PC-3 (cell line): Measurements from ENCODE around the gene NT5DC1. TPM values are rescaled to one million over a fixed set of nuclear protein-coding genes. Genes with fewer than 3 reads are reported as not detected.

ENCODE experiments used
- ATAC-seq: fragments of 200-7000 bp; cut with Tn5 transposase; 2 replicates; pipeline ENCODE4 v1.9.1; 2020; ENCODE audit warnings: mild to moderate bottlenecking, moderate library complexity
- BruUV-seq: library from RNA; stranded (reverse); fragments of 400-500 nt; replicated peaks from 2 replicates; lab custom pipeline; 2021; lab: Mats Ljungman, UMichigan
- CTCF ChIA-PET: fragments of 300-600 bp; sonication (Branson Sonifier 250); formaldehyde crosslinking; loops from one replicate; lab custom pipeline; 2022; ENCODE audit warnings: antibody characterized with exemption; lab: Charles Lee
- POLR2A ChIA-PET: fragments of 300-600 bp; sonication (Branson Sonifier 250); formaldehyde crosslinking; loops from one replicate; lab custom pipeline; 2022; ENCODE audit warnings: antibody characterized with exemption; ENCODE audit not compliant: unreplicated experiment; lab: Charles Lee
- DNase-seq: peaks from one replicate; pipeline ENCODE4 v3.0.0-alpha.2; 2015
- H2AFZ ChIP-seq: fragments of 300-600 bp; sonication (generic); 2 replicates; pipeline ENCODE4 v1.6.0; 2016; ENCODE audit warnings: antibody characterized with exemption, low read length
- H3F3A ChIP-seq: fragments of 300-600 bp; sonication (generic); one replicate; pipeline ENCODE4 v1.6.0; 2017; ENCODE audit warnings: antibody characterized with exemption, low read length, control low read depth, mild to moderate bottlenecking; ENCODE audit not compliant: unreplicated experiment
- H3K27ac ChIP-seq: fragments of 300-600 bp; sonication (generic); 2 replicates; pipeline ENCODE4 v1.5.1; 2016; ENCODE audit warnings: mild to moderate bottlenecking, low read length
- H3K27me3 ChIP-seq: fragments of 300-600 bp; sonication (generic); 2 replicates; pipeline ENCODE4 v1.6.1; 2016; ENCODE audit warnings: low read length, mixed read lengths
- H3K36me3 ChIP-seq: fragments of 300-600 bp; sonication (generic); 2 replicates; pipeline ENCODE4 v1.6.1; 2016; ENCODE audit warnings: low read depth, mixed run types, low read length, mixed read lengths
- H3K4me1 ChIP-seq: fragments of 300-600 bp; sonication (generic); 2 replicates; pipeline ENCODE4 v1.5.1; 2016; ENCODE audit warnings: low read length; ENCODE audit not compliant: insufficient read depth
- H3K4me2 ChIP-seq: fragments of 300-600 bp; sonication (generic); 2 replicates; pipeline ENCODE4 v1.6.0; 2016; ENCODE audit warnings: low read length
- H3K4me3 ChIP-seq: fragments of 300-600 bp; sonication (generic); 2 replicates; pipeline ENCODE4 v1.5.1; 2016; ENCODE audit warnings: mild to moderate bottlenecking, low read length, mixed read lengths
- H3K79me2 ChIP-seq: fragments of 300-600 bp; sonication (generic); 2 replicates; pipeline ENCODE4 v1.6.1; 2017; ENCODE audit warnings: low read length, mixed read lengths
- H3K9ac ChIP-seq: fragments of 300-600 bp; sonication (generic); 2 replicates; pipeline ENCODE4 v1.6.0; 2016; ENCODE audit warnings: mild to moderate bottlenecking, low read length
- H3K9me2 ChIP-seq: fragments of 300-600 bp; sonication (generic); replicated peaks from 2 replicates; pipeline ENCODE4 v1.6.1; 2016; ENCODE audit warnings: mixed run types, low read length, mixed read lengths
- H3K9me3 ChIP-seq: fragments of 300-600 bp; sonication (generic); 2 replicates; pipeline ENCODE4 v1.6.1; 2016; ENCODE audit warnings: low read length, mixed read lengths
- H4K20me1 ChIP-seq: fragments of 300-600 bp; sonication (generic); 2 replicates; pipeline ENCODE4 v1.6.1; 2016; ENCODE audit warnings: low read length, mixed read lengths
- EZH2 ChIP-seq: fragments of 300-600 bp; sonication (generic); IDR thresholded peaks from one replicate; pipeline ENCODE4 v1.6.1; 2017; ENCODE audit warnings: antibody characterized with exemption, mild to moderate bottlenecking, low read length; ENCODE audit not compliant: unreplicated experiment
- EZH2phosphoT487 ChIP-seq: fragments of 300-600 bp; sonication (generic); IDR thresholded peaks from 2 replicates; pipeline ENCODE4 v1.6.1; 2018; ENCODE audit warnings: mild to moderate bottlenecking, antibody characterized with exemption, low read length, borderline replicate concordance
- intact Hi-C: fragments of 100-400 bp; cut with micrococcal nuclease; formaldehyde crosslinking; loops from 2 replicates; pipeline ENCODE4 v1.9.0; 2023
- total RNA-seq: library from RNA; depleted of rRNA; stranded (reverse); fragments of >200 nt; gene quantifications from 2 replicates; pipeline ENCODE4 v1.2.3, GENCODE V29; 2014
- TF ChIP-seq, protein P1 (sequence below): fragments of 300-600 bp; sonication (generic); conservative IDR thresholded peaks from 2 replicates; pipeline ENCODE4 v1.5.1; 2017; ENCODE audit warnings: antibody characterized with exemption, low read depth, mild to moderate bottlenecking, low read length

The NT5DC1 gene
- total RNA-seq, 1 experiment from 2014 or later = 11.3 TPM

DNA sequence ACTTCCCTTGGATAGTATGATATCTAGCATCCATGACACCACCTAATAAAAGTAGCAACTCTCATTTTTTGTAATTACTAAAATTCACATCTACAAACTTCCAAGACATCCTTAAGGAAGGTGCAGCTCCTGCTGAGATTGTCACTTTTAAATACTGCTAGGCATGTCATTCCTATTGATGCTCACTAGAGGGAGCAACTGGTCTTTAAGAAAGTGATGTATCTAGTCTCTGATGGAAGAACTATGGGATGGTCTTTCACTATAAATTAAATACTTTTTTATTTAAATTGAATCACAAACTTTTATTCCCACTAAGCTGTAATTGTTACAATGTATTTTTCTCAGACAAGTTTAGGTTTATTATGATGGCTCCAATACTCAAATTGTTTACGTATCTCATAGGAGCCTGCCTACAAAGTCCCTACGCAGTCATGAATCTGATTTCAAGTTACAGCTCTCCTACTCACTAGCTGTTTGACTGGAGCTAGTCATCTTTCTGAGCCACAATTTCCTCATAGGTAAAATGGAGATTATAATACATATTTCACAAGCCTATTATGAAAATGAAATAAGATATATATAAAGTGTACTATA, 187.1 kb downstream of the NT5DC1 start:
- H3K27me3 ChIP-seq = no peaks in the 10 kb centered on the region
- ChIA-PET CTCF (interaction anchor here (0.6 to 1.3 kb wide), 3 partner anchors 159 to 245 kb away, joined by 3 to 5 read pairs (median 3); no protein-coding TSS in a partner anchor), POLR2A (interaction anchor here (0.6 kb wide), 1 partner anchor 190 kb away, joined by 3 read pairs; no protein-coding TSS in a partner anchor)

DNA sequence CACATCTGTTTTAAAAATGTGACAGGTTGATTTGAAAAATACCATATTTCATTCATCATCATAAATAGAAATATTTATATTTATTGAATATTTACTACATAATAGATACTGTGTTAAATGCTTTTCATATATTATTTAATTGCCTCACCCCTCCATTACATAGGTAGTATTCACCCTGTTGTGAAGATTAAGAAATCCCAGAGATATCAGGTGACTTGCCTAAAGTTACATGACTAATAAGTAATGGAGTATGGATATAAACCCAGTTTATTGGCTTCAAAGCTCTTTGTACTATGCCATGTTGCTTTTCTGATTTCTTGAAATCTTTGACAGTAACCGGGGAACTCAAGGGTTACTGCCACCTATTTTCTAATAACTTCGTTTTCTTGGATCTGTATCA, 189.2 kb downstream of the NT5DC1 start:
- ChIA-PET CTCF (interaction anchor here (0.6 kb wide), 1 partner anchor 202 kb away, joined by 3 read pairs; no protein-coding TSS in a partner anchor), POLR2A (interaction anchor here (0.7 kb wide), 1 partner anchor 26 kb away, joined by 5 read pairs; no protein-coding TSS in a partner anchor)
- Histone ChIP-seq H3K9me3 (no peaks in the 10 kb centered on the region), H3K27me3 (no peaks in the 10 kb centered on the region), H3F3A (no peaks in the 10 kb centered on the region), H3K9me2 (no peaks in the 10 kb centered on the region), H3K4me2 (no peak overlapping the region), H3K79me2 (no peaks in the 10 kb centered on the region), H3K9ac (no peak overlapping the region), H4K20me1 (no peaks in the 10 kb centered on the region), H3K36me3 (no peaks in the 10 kb centered on the region), H3K4me1 (no peaks in the 10 kb centered on the region), H3K4me3 (no peak overlapping the region), H2AFZ (no peak overlapping the region), H3K27ac (no peak overlapping the region)
- DNase-seq (no peak), ATAC-seq (no peak)
- intact Hi-C loops = loop anchor here (5.0 kb wide), 1 partner anchor 157 kb away; no protein-coding TSS in a partner anchor
- no TSS peak for BruUV-seq
- TF ChIP-seq EZH2phosphoT487 = no peak
- TF ChIP-seq, protein P1, sequence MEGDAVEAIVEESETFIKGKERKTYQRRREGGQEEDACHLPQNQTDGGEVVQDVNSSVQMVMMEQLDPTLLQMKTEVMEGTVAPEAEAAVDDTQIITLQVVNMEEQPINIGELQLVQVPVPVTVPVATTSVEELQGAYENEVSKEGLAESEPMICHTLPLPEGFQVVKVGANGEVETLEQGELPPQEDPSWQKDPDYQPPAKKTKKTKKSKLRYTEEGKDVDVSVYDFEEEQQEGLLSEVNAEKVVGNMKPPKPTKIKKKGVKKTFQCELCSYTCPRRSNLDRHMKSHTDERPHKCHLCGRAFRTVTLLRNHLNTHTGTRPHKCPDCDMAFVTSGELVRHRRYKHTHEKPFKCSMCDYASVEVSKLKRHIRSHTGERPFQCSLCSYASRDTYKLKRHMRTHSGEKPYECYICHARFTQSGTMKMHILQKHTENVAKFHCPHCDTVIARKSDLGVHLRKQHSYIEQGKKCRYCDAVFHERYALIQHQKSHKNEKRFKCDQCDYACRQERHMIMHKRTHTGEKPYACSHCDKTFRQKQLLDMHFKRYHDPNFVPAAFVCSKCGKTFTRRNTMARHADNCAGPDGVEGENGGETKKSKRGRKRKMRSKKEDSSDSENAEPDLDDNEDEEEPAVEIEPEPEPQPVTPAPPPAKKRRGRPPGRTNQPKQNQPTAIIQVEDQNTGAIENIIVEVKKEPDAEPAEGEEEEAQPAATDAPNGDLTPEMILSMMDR = no peak

More for the DNA sequence above, 187.1 kb downstream of the NT5DC1 start:
- Histone ChIP-seq H3K27ac (no peak overlapping the region), H3K4me3 (no peak overlapping the region), H3F3A (no peaks in the 10 kb centered on the region), H4K20me1 (no peaks in the 10 kb centered on the region), H3K4me2 (no peak overlapping the region), H3K9me2 (no peaks in the 10 kb centered on the region), H3K36me3 (no peaks in the 10 kb centered on the region), H3K9me3 (no peaks in the 10 kb centered on the region), H3K4me1 (no peaks in the 10 kb centered on the region), H3K79me2 (no peaks in the 10 kb centered on the region), H2AFZ (no peak overlapping the region), H3K9ac (no peak overlapping the region)
- peak; percentile 64 for DNase-seq
- intact Hi-C loops = loop anchor here (1.0 to 5.0 kb wide), 4 partner anchors 115 to 274 kb away; no protein-coding TSS in a partner anchor
- TF ChIP-seq EZH2 (no peak), EZH2phosphoT487 (no peak)
- TF ChIP-seq, protein P1 = peak; percentile 75
- BruUV-seq = no TSS peak
- peak; percentile 65 for ATAC-seq

DNA sequence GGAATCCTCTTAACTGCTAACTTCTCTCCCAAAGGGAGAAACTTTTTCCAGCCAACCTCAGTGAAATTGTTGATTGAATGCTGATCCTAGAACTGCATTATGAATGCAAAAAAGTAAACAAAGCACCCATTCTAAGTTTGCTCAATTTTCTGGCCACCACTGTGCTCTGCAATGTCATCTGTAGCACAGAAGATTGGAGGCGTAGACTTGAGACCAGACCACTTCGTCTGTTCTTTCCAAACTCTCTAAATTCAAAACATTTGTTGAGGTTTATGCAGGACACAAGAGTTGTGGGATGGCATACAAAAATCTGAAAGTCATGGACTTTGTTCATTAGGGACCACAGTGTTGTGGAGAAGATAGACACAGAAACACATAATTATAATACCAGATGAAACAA, 190.1 kb downstream of the NT5DC1 start:
- Histone ChIP-seq H3K4me2 (no peak overlapping the region), H3K4me1 (no peaks in the 10 kb centered on the region), H2AFZ (no peak overlapping the region), H3K27ac (no peak overlapping the region), H3K4me3 (no peak overlapping the region), H3K9me3 (no peaks in the 10 kb centered on the region), H3K27me3 (no peaks in the 10 kb centered on the region), H3K36me3 (no peaks in the 10 kb centered on the region), H3K79me2 (no peaks in the 10 kb centered on the region), H4K20me1 (no peaks in the 10 kb centered on the region), H3F3A (no peaks in the 10 kb centered on the region), H3K9ac (no peak overlapping the region), H3K9me2 (no peaks in the 10 kb centered on the region)
- DNase-seq = no peak
- no TSS peak for BruUV-seq
- ChIA-PET CTCF (no interaction called here), POLR2A (no interaction called here)
- no peak for ATAC-seq
- TF ChIP-seq, protein P1 = no peak
- TF ChIP-seq EZH2 = no peak
- intact Hi-C loops = no loop called here
